HepG2 (cell line): Measurements from ENCODE around the gene CD28. TPM values are rescaled to one million over a fixed set of nuclear protein-coding genes. Genes with fewer than 3 reads are reported as not detected.

Experiments used
- ATAC-seq: fragments of 200-7000 bp; cut with Tn5 transposase; 3 replicates; pipeline ENCODE4 v1.9.1; 2020; ENCODE audit warnings: mild to moderate bottlenecking, moderate library complexity
- BruUV-seq: library from RNA; stranded (reverse); fragments of 400-500 nt; replicated peaks from 2 replicates; lab custom pipeline; 2021; lab: Mats Ljungman, UMichigan
- CTCF ChIA-PET: fragments of 300-600 bp; formaldehyde crosslinking; extraction: SDS; loops from one replicate; lab custom pipeline; 2021; ENCODE audit warnings: low total read pairs, inconsistent platforms, low intra/inter-chr PET ratio; lab: Yijun Ruan, JAX
- POLR2A ChIA-PET: fragments of 350-600 bp; sonication (Branson Sonifier 250); formaldehyde crosslinking; loops from one replicate; lab custom pipeline; 2020; ENCODE audit warnings: antibody characterized with exemption, inconsistent platforms; lab: Yijun Ruan, JAX
- DNase-seq: peaks from one replicate; pipeline ENCODE4 v3.0.0-alpha.2; 2015; ENCODE audit warnings: low spot score
- FAIRE-seq: peaks from 3 replicates; lab custom pipeline; 2011; peaks lifted over from hg19 to GRCh38; lab: Jason Lieb, UNC
- H2AFZ ChIP-seq: one replicate; pipeline ENCODE4 v1.6.1; 2011; ENCODE audit warnings: low read length, inconsistent platforms
- H3K27ac ChIP-seq: fragments of 300-600 bp; 3 replicates; pipeline ENCODE4 v1.8.0; 2011; ENCODE audit warnings: mixed run types, mild to moderate bottlenecking, mixed read lengths, low read length, inconsistent platforms; ENCODE audit not compliant: insufficient read depth; ENCODE audit errors: extremely low read length
- H3K27me3 ChIP-seq, 2 experiments: fragments of 200-600 bp in 1 of 2; 2 replicates in 1 of 2; 3 replicates in 1 of 2; pipeline versions ENCODE4 v1.6.0 to v1.8.0; 2011; ENCODE audit warnings: low read length in 2 of 2, mild to moderate bottlenecking in 2 of 2, moderate library complexity in 2 of 2, inconsistent platforms in 1 of 2; ENCODE audit not compliant: insufficient read depth in 2 of 2, control insufficient read depth in 1 of 2
- H3K36me3 ChIP-seq, 2 experiments: fragments of 200-600 bp in 1 of 2; replicated peaks in 1 of 2; 2 replicates in 1 of 2; 3 replicates in 1 of 2; pipeline versions ENCODE4 v1.5.1 to v1.8.0; 2011; ENCODE audit warnings: low read length in 2 of 2, inconsistent platforms in 1 of 2; ENCODE audit not compliant: insufficient read depth in 2 of 2, control insufficient read depth in 1 of 2
- H3K4me1 ChIP-seq: 2 replicates; pipeline ENCODE4 v1.5.1; 2012; ENCODE audit warnings: low read length, inconsistent platforms; ENCODE audit not compliant: insufficient read depth
- H3K4me2 ChIP-seq: 2 replicates; pipeline ENCODE4 v1.6.0; 2011; ENCODE audit warnings: low read depth, low read length, inconsistent platforms
- H3K4me3 ChIP-seq, 3 experiments: fragments of 200-600 bp in 1 of 3; sonication (generic), shearing (Covaris generic) in 1 of 3; replicated peaks in 1 of 3; 2 replicates each; pipeline ENCODE4 v1.5.1; 2011 to 2016; ENCODE audit warnings: low read length in 3 of 3, inconsistent platforms in 2 of 3, low read depth in 2 of 3, mild to moderate bottlenecking in 2 of 3, control low read depth in 1 of 3, mixed read lengths in 1 of 3; ENCODE audit not compliant: insufficient read depth in 1 of 3
- H3K79me2 ChIP-seq: one replicate; pipeline ENCODE4 v1.6.1; 2011; ENCODE audit warnings: low read length, inconsistent platforms; ENCODE audit not compliant: insufficient read depth
- H3K9ac ChIP-seq: 2 replicates; pipeline ENCODE4 v1.6.0; 2011; ENCODE audit warnings: mild to moderate bottlenecking, low read depth, low read length, inconsistent platforms; ENCODE audit not compliant: insufficient read depth
- H3K9me3 ChIP-seq: 2 replicates; pipeline ENCODE4 v1.5.1; 2012; ENCODE audit warnings: mild to moderate bottlenecking, low read length
- H4K20me1 ChIP-seq: 2 replicates; pipeline ENCODE4 v1.6.0; 2011; ENCODE audit warnings: inconsistent platforms, mild to moderate bottlenecking, low read length, moderate library complexity; ENCODE audit not compliant: insufficient read depth
- KAT2B ChIP-seq: fragments of 150-350 bp; IDR thresholded peaks from 2 replicates; pipeline ENCODE4 v1.6.1; 2014; ENCODE audit warnings: low read depth, low read length, borderline replicate concordance
- KLF11 ChIP-seq: IDR thresholded peaks from 2 replicates; pipeline ENCODE4 v1.6.1; 2016; ENCODE audit warnings: missing compliant biosample characterization
- NR2C2 ChIP-seq: sonication (generic); formaldehyde crosslinking; IDR thresholded peaks from 2 replicates; pipeline ENCODE4 v1.4.0; 2020; ENCODE audit warnings: missing genetic modification reagents, mild to moderate bottlenecking, moderate library complexity, borderline replicate concordance
- PREB ChIP-seq: sonication (generic); formaldehyde crosslinking; IDR thresholded peaks from 2 replicates; pipeline ENCODE4 v1.4.0; 2020; ENCODE audit warnings: missing genetic modification reagents
- RAD51 ChIP-seq: fragments of 450-650 bp; IDR thresholded peaks from 2 replicates; pipeline ENCODE4 v1.6.1; 2016; ENCODE audit warnings: borderline replicate concordance
- SALL1 ChIP-seq: sonication (generic); formaldehyde crosslinking; IDR thresholded peaks from 2 replicates; pipeline ENCODE4 v1.8.0; 2022; ENCODE audit warnings: mild to moderate bottlenecking, missing genetic modification reagents
- SOX5 ChIP-seq: IDR thresholded peaks from 2 replicates; pipeline ENCODE4 v1.6.1; 2016; ENCODE audit warnings: borderline replicate concordance
- TEAD3 ChIP-seq: optimal IDR thresholded peaks from 2 replicates; pipeline ENCODE3; 2016; ENCODE audit warnings: borderline replicate concordance
- ZMYM2 ChIP-seq: sonication (generic); formaldehyde crosslinking; IDR thresholded peaks from 2 replicates; pipeline ENCODE4 v1.8.0; 2022; ENCODE audit warnings: mild to moderate bottlenecking, missing genetic modification reagents
- ZMYM3 ChIP-seq: sonication (generic); formaldehyde crosslinking; IDR thresholded peaks from 2 replicates; pipeline ENCODE4 v1.5.1; 2020; ENCODE audit warnings: mild to moderate bottlenecking, missing genetic modification reagents
- ZNF615 ChIP-seq: sonication (generic); formaldehyde crosslinking; IDR thresholded peaks from 2 replicates; pipeline ENCODE4 v1.5.0; 2020; ENCODE audit warnings: mild to moderate bottlenecking, missing genetic modification reagents, borderline replicate concordance
- ZNF878 ChIP-seq: sonication (generic); formaldehyde crosslinking; IDR thresholded peaks from 2 replicates; pipeline ENCODE4 v1.8.1; 2023; ENCODE audit warnings: mild to moderate bottlenecking, missing genetic modification reagents, moderate library complexity
- WGBS: methylation state at CpG from one replicate; pipeline ENCODE4 v1.1.6; 2017; ENCODE audit warnings: low lambda C conversion rate; 5-methylcytosine and 5-hydroxymethylcytosine counted together
- in situ Hi-C: cut with HindIII; loops from 2 replicates; pipeline ENCODE4 v1.10.0; 2017; ENCODE audit warnings: low pct_unique_long_range_greater_than_20kb; ENCODE audit not compliant: extremely low pct_ligation_motif_present
- intact Hi-C: fragments of 100-400 bp; cut with micrococcal nuclease; formaldehyde crosslinking; loops from one replicate; pipeline ENCODE4 v1.10.0; 2022; ENCODE audit not compliant: unreplicated experiment
- polyA plus RNA-seq, 8 experiments: library from polyadenylated mRNA; depleted of rRNA in 3 of 8; stranded (reverse) in 7 of 8; unstranded in 1 of 8; fragments of >200 nt; fragmentation: Illumina TruSeq in 4 of 8; extraction: Trizol in 4 of 8; gene quantifications; 2 replicates each; pipeline versions ENCODE4 v1.2.1 to v1.2.3, GENCODE V29; 2011 to 2016; ENCODE audit warnings: low read depth in 4 of 8, missing spikeins in 1 of 8, mixed read lengths in 1 of 8; ENCODE audit not compliant: insufficient read depth in 1 of 8
- total RNA-seq, 5 experiments: library from RNA; depleted of rRNA; stranded (reverse); fragments of >200 nt; fragmentation: Illumina TruSeq; extraction: Trizol; gene quantifications; 2 replicates each; pipeline ENCODE4 v1.2.3, GENCODE V29; 2016; ENCODE audit warnings: low read depth in 1 of 5
- TF ChIP-seq, protein P1 (sequence below): sonication (generic); formaldehyde crosslinking; IDR thresholded peaks from 2 replicates; pipeline ENCODE4 v1.9.0; 2022; ENCODE audit warnings: low read depth, missing genetic modification reagents
- TF ChIP-seq, protein P2 (sequence below): sonication (generic); formaldehyde crosslinking; conservative IDR thresholded peaks from 2 replicates; pipeline ENCODE4 v1.4.0; 2020; ENCODE audit warnings: missing genetic modification reagents
- TF ChIP-seq, protein P3 (sequence below): IDR thresholded peaks from 2 replicates; pipeline ENCODE4 v1.4.0; 2020; ENCODE audit warnings: mild to moderate bottlenecking, missing genetic modification reagents

CD28 gene
- total and polyA plus RNA-seq, 2 of the 13 experiments (the other 11 are each of a cell fraction or from before 2014, with no cell fraction given) = not detected

- no peak for TF ChIP-seq ZMYM3 (CRISPR knock-in tag)
Measured at GRCh38 chr2:203691149-203691548, 15.3 kb upstream of the CD28 start (continued).

GRCh38 chr2:203692031-203692710, 14.3 kb upstream of the CD28 start:
- H3K27me3 ChIP-seq = no peaks in the 10 kb centered on the region
- POLR2A ChIA-PET = interaction anchor here (1.4 kb wide), 1 partner anchor 92 kb away, joined by 4 read pairs; no protein-coding TSS in a partner anchor
- H3K4me3 ChIP-seq = no peak overlapping the region
- no peak overlapping the region for H2AFZ ChIP-seq
- H3K4me1 ChIP-seq = peaks cover 84% of the 10 kb centered on the region
- FAIRE-seq (no peak), DNase-seq (peak; percentile 35), ATAC-seq (peak; percentile 18; the same call in 2 of the 3 replicates)
- BruUV-seq = no TSS peak
- intact Hi-C loops (loop anchor here (5.0 kb wide), 1 partner anchor 120 kb away; no protein-coding TSS in a partner anchor), in situ Hi-C loops (no loop called here)
- H3K36me3 ChIP-seq = no peaks in the 10 kb centered on the region
- no peak overlapping the region for H3K9ac ChIP-seq
- H3K9me3 ChIP-seq = no peaks in the 10 kb centered on the region; the same call in 1 of the 2 replicates
- peak overlapping the region; percentile 45 for H3K4me2 ChIP-seq
- WGBS = 10% methylated on average over 5 of the region's 5 CpGs
- no peak overlapping the region for H3K27ac ChIP-seq
- no peaks in the 10 kb centered on the region for H4K20me1 ChIP-seq
- CTCF ChIA-PET = no interaction called here
- H3K79me2 ChIP-seq = no peaks in the 10 kb centered on the region
- TF ChIP-seq ZNF878 (CRISPR knock-in tag) (no peak), KLF11 (CRISPR knock-in tag) (no peak), SOX5 (CRISPR knock-in tag) (peak; percentile 22; the same call in 1 of the 2 replicates), ZMYM2 (CRISPR knock-in tag) (no peak), KAT2B (no peak), SALL1 (CRISPR knock-in tag) (peak; percentile 14; the same call in 1 of the 2 replicates), ZNF615 (CRISPR knock-in tag) (no peak), RAD51 (no peak), NR2C2 (CRISPR knock-in tag) (peak; percentile 38; the same call in 1 of the 2 replicates), TEAD3 (CRISPR knock-in tag) (peak; percentile 24), PREB (CRISPR knock-in tag) (no peak)
- TF ChIP-seq, protein P1, sequence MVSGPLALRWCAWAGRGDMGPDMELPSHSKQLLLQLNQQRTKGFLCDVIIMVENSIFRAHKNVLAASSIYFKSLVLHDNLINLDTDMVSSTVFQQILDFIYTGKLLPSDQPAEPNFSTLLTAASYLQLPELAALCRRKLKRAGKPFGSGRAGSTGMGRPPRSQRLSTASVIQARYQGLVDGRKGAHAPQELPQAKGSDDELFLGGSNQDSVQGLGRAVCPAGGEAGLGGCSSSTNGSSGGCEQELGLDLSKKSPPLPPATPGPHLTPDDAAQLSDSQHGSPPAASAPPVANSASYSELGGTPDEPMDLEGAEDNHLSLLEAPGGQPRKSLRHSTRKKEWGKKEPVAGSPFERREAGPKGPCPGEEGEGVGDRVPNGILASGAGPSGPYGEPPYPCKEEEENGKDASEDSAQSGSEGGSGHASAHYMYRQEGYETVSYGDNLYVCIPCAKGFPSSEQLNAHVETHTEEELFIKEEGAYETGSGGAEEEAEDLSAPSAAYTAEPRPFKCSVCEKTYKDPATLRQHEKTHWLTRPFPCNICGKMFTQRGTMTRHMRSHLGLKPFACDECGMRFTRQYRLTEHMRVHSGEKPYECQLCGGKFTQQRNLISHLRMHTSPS = no peak
- TF ChIP-seq, protein P2, sequence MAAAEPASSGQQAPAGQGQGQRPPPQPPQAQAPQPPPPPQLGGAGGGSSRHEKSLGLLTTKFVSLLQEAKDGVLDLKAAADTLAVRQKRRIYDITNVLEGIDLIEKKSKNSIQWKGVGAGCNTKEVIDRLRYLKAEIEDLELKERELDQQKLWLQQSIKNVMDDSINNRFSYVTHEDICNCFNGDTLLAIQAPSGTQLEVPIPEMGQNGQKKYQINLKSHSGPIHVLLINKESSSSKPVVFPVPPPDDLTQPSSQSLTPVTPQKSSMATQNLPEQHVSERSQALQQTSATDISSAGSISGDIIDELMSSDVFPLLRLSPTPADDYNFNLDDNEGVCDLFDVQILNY = no peak
- TF ChIP-seq, protein P3, sequence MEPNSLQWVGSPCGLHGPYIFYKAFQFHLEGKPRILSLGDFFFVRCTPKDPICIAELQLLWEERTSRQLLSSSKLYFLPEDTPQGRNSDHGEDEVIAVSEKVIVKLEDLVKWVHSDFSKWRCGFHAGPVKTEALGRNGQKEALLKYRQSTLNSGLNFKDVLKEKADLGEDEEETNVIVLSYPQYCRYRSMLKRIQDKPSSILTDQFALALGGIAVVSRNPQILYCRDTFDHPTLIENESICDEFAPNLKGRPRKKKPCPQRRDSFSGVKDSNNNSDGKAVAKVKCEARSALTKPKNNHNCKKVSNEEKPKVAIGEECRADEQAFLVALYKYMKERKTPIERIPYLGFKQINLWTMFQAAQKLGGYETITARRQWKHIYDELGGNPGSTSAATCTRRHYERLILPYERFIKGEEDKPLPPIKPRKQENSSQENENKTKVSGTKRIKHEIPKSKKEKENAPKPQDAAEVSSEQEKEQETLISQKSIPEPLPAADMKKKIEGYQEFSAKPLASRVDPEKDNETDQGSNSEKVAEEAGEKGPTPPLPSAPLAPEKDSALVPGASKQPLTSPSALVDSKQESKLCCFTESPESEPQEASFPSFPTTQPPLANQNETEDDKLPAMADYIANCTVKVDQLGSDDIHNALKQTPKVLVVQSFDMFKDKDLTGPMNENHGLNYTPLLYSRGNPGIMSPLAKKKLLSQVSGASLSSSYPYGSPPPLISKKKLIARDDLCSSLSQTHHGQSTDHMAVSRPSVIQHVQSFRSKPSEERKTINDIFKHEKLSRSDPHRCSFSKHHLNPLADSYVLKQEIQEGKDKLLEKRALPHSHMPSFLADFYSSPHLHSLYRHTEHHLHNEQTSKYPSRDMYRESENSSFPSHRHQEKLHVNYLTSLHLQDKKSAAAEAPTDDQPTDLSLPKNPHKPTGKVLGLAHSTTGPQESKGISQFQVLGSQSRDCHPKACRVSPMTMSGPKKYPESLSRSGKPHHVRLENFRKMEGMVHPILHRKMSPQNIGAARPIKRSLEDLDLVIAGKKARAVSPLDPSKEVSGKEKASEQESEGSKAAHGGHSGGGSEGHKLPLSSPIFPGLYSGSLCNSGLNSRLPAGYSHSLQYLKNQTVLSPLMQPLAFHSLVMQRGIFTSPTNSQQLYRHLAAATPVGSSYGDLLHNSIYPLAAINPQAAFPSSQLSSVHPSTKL (CRISPR knock-in tag) = 0 out of 2 replicates have a peak, but pooled peaks have one; percentile 8
